Neuronal stem cell (in vitro differentiated cells): ENCODE measurements around the gene PTGES.

Experiments used
- DNase-seq: peaks from one replicate; pipeline ENCODE4 v3.0.0-alpha.2; 2013; ENCODE audit warnings: low spot score
- H2AFZ ChIP-seq: one replicate; pipeline ENCODE4 v1.6.1; 2013; ENCODE audit warnings: mild to moderate bottlenecking, low read length, inconsistent platforms
- H2AK5ac ChIP-seq: 2 replicates; pipeline ENCODE4 v1.6.1; 2013; ENCODE audit warnings: low read depth, mild to moderate bottlenecking, inconsistent platforms, low read length, moderate library complexity, mixed read lengths
- H2BK120ac ChIP-seq: 2 replicates; pipeline ENCODE4 v1.6.1; 2013; ENCODE audit warnings: low read depth, mild to moderate bottlenecking, inconsistent platforms, low read length, moderate library complexity, mixed read lengths
- H2BK12ac ChIP-seq: one replicate; pipeline ENCODE4 v1.6.1; 2013; ENCODE audit warnings: low read length, inconsistent platforms
- H2BK15ac ChIP-seq: 2 replicates; pipeline ENCODE4 v1.6.1; 2013; ENCODE audit warnings: mild to moderate bottlenecking, low read length, inconsistent platforms, mixed read lengths
- H2BK5ac ChIP-seq: one replicate; pipeline ENCODE4 v1.6.1; 2013; ENCODE audit warnings: inconsistent platforms, mild to moderate bottlenecking, low read length, moderate library complexity
- H3K14ac ChIP-seq: one replicate; pipeline ENCODE4 v1.6.1; 2013; ENCODE audit warnings: low read length, inconsistent platforms
- H3K18ac ChIP-seq: 2 replicates; pipeline ENCODE4 v1.6.1; 2013; ENCODE audit warnings: low read length, inconsistent platforms
- H3K23ac ChIP-seq: 2 replicates; pipeline ENCODE4 v1.6.1; 2013; ENCODE audit warnings: low read depth, mild to moderate bottlenecking, mixed read lengths, low read length, inconsistent platforms; ENCODE audit not compliant: poor library complexity
- H3K27ac ChIP-seq: replicated peaks from 3 replicates; pipeline ENCODE4 v1.5.1; 2013; ENCODE audit warnings: low read length, inconsistent platforms
- H3K27me3 ChIP-seq, 3 experiments: 2 replicates each; pipeline ENCODE4 v1.6.1; 2013; ENCODE audit warnings: low read length in 3 of 3, mild to moderate bottlenecking in 2 of 3, inconsistent platforms in 1 of 3, low read depth in 1 of 3, mixed read lengths in 1 of 3, moderate library complexity in 1 of 3; ENCODE audit not compliant: control insufficient read depth in 3 of 3, insufficient read depth in 3 of 3
- H3K36me3 ChIP-seq, 2 donors: replicated peaks in 1 of 2; 2 replicates each; pipeline ENCODE4 v1.6.1; 2013; ENCODE audit warnings: low read length in 2 of 2; ENCODE audit not compliant: control insufficient read depth in 2 of 2, insufficient read depth in 2 of 2
- H3K4ac ChIP-seq: 2 replicates; pipeline ENCODE4 v1.6.1; 2013; ENCODE audit warnings: inconsistent platforms, mild to moderate bottlenecking, low read length, moderate library complexity
- H3K4me1 ChIP-seq, 2 donors: 1 replicate in 1 of 2; 2 replicates in 1 of 2; pipeline ENCODE4 v1.6.1; 2013; ENCODE audit warnings: low read length in 2 of 2, low read depth in 1 of 2; ENCODE audit not compliant: control insufficient read depth in 2 of 2, insufficient read depth in 1 of 2
- H3K4me2 ChIP-seq: one replicate; pipeline ENCODE4 v1.6.1; 2013; ENCODE audit warnings: mild to moderate bottlenecking, low read length, inconsistent platforms; ENCODE audit not compliant: insufficient read depth, poor library complexity, severe bottlenecking
- H3K4me3 ChIP-seq, 2 donors: 2 replicates each; pipeline ENCODE4 v1.5.1; 2013; ENCODE audit warnings: low read length in 2 of 2, mild to moderate bottlenecking in 2 of 2, inconsistent platforms in 1 of 2, moderate library complexity in 1 of 2
- H3K79me1 ChIP-seq: one replicate; pipeline ENCODE4 v1.6.1; 2013; ENCODE audit warnings: low read depth, mild to moderate bottlenecking, inconsistent platforms, low read length, moderate library complexity
- H3K9ac ChIP-seq: one replicate; pipeline ENCODE4 v1.6.1; 2013; ENCODE audit warnings: mild to moderate bottlenecking, low read depth, low read length, inconsistent platforms; ENCODE audit not compliant: poor library complexity
- H3K9me3 ChIP-seq, 2 donors: replicated peaks in 1 of 2; 2 replicates each; pipeline versions ENCODE3 to v1.6.1; 2013; ENCODE audit warnings: low read length in 2 of 2, mild to moderate bottlenecking in 2 of 2, inconsistent platforms in 1 of 2, low read depth in 1 of 2, mixed read lengths in 1 of 2, moderate library complexity in 1 of 2; ENCODE audit not compliant: control insufficient read depth in 2 of 2, insufficient read depth in 1 of 2
- H4K8ac ChIP-seq: one replicate; pipeline ENCODE4 v1.6.1; 2013; ENCODE audit warnings: low read depth, mild to moderate bottlenecking, inconsistent platforms, low read length, moderate library complexity
- H4K91ac ChIP-seq: one replicate; pipeline ENCODE4 v1.6.1; 2013; ENCODE audit warnings: low read length, low read depth, mild to moderate bottlenecking, inconsistent platforms; ENCODE audit not compliant: poor library complexity
- WGBS, 2 donors: extraction: QIAGEN DNeasy Blood & Tissue Kit; methylation state at CpG; one replicate each; pipeline ENCODE4 v1.1.7; 2013; ENCODE audit warnings: missing lambda C conversion rate in 2 of 2, mixed read lengths in 1 of 2; ENCODE audit not compliant: insufficient read length in 2 of 2, insufficient replicate concordance in 1 of 2; ENCODE audit errors: extremely low coverage in 2 of 2; 5-methylcytosine and 5-hydroxymethylcytosine counted together

PTGES gene

DNA sequence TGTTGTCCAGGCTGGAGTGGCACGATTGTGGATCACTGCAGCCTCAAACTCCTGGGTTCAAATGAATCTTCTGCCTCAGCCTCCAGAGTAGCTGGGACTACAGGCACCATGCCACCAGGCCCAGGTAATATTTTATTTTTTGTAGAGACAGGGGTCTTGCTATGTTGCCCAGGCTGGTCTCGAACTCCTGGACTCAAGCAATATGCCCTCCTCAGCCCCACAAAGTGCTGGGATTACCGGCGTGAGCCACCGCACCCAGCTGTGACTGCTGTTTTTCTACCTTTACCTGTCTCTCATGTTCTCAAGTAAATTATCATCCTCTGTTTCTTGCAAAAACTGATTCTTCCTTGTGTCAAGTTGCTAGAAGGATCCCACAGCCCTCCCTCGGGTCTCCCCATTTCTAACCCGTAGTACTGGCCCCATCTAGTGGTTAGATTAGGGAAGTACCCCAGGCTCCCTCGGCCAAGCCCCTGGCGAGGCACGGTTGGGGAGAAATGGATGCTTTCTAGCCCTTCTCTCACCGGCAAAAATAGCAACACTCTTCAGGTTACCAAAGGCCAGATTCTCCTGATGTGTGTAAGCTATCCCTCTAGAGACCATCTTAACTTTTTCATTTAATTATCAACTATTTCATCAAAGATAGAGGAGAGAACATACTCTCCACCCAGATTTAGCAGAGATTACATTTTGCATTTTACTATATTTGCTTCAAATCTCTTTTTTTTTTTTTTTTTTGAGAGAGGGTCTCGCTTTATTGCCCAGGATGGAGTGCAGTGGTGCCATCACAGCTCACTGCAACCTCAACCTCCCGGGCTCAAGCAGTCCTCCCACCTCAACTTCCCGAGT is 30.9 kb upstream of the PTGES start:
- H3K27me3 ChIP-seq, result peaks cover 0 to 21% (median 1%) of the 10 kb centered on the region in 3 experiments
- H3K4me3 ChIP-seq, result no peak overlapping the region
- no peaks in the 10 kb centered on the region for H3K4me1 ChIP-seq
- no peak overlapping the region for H2BK12ac ChIP-seq
- H4K91ac ChIP-seq, result no peak overlapping the region
- H2AK5ac ChIP-seq, result no peak overlapping the region
- no peak overlapping the region for H4K8ac ChIP-seq
- H3K36me3 ChIP-seq, result no peaks in the 10 kb centered on the region
- no peak overlapping the region for H3K14ac ChIP-seq
- H3K4me2 ChIP-seq, result no peak overlapping the region
- H2BK5ac ChIP-seq, result no peak overlapping the region
- DNase-seq, result peak; percentile 71
- no peak overlapping the region for H3K9ac ChIP-seq
- no CpG with 5 or more reads among the region's 14 CpGs for WGBS, 2 donors
- H3K18ac ChIP-seq, result no peak overlapping the region
- H3K79me1 ChIP-seq, result no peaks in the 10 kb centered on the region
- no peak overlapping the region for H3K23ac ChIP-seq
- no peak overlapping the region for H2AFZ ChIP-seq
- no peak overlapping the region for H2BK15ac ChIP-seq
- no peak overlapping the region for H2BK120ac ChIP-seq
- H3K4ac ChIP-seq, result no peak overlapping the region
- H3K27ac ChIP-seq, result no peak overlapping the region
- no peaks in the 10 kb centered on the region for H3K9me3 ChIP-seq

DNA sequence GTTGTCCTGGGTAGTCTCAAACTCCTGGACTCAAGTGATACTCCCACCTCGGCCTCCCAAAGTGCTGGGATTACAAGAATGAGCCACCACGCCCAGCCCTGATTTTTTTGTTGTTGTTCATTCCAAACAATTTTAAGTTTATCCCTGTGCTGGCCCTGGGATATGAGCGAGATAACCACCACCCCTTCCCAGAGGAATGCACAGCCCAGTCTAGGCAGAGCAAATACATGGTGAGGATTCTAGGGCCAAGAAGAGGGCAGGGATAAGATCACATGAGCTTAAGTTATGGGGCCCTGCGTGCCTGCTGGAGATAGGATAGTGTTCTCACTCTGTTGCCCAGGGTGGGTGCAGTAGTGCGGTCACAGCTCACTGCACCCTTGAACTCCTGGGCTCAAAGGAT is 29.1 kb upstream of the PTGES start:
- Histone ChIP-seq H3K4me1 (peaks cover 5% of the 10 kb centered on the region in 2 donors), H2AFZ (no peak overlapping the region), H4K91ac (no peak overlapping the region), H3K4me3 (no peak overlapping the region), H4K8ac (no peak overlapping the region), H3K36me3 (no peaks in the 10 kb centered on the region), H2BK5ac (no peak overlapping the region), H3K23ac (no peak overlapping the region), H3K27me3 (peaks cover 0 to 14% (median 1%) of the 10 kb centered on the region in 3 experiments), H2AK5ac (no peak overlapping the region), H2BK120ac (no peak overlapping the region), H3K4ac (peak overlapping the region; percentile 37), H3K27ac (no peak overlapping the region), H3K79me1 (no peaks in the 10 kb centered on the region), H2BK15ac (no peak overlapping the region), H3K14ac (no peak overlapping the region), H3K9ac (no peak overlapping the region), H3K4me2 (no peak overlapping the region), H3K9me3 (no peaks in the 10 kb centered on the region), H3K18ac (no peak overlapping the region), H2BK12ac (no peak overlapping the region)
- DNase-seq, result no peak
- no CpG with 5 or more reads among the region's 5 CpGs for WGBS, 2 donors

DNA sequence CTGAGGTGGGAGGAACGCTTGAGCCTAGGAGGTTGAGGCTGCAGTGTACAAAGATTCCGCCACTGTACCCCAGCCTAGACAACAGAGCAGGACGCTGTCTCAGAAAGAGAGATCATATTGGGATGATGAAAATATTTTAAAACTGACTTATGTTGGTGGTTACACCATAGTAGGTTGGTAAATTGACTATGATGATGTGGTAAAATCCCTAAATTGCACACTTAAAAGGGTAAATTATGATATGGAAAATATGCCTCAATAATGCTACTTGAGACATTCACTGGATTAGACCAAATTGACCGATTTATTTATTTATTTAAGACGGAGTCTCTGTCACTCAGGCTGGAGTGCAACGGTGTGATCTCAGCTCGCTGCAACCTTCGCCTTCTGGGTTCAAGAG is 28.3 kb upstream of the PTGES start:
- no peak overlapping the region for H3K14ac ChIP-seq
- H3K79me1 ChIP-seq, result no peaks in the 10 kb centered on the region
- peaks cover 5 to 7% of the 10 kb centered on the region in 2 donors for H3K4me1 ChIP-seq
- H3K36me3 ChIP-seq, result no peaks in the 10 kb centered on the region
- no peak overlapping the region for H2AFZ ChIP-seq
- no peak overlapping the region for H3K18ac ChIP-seq
- no peak overlapping the region for H2AK5ac ChIP-seq
- H4K91ac ChIP-seq, result no peak overlapping the region
- H3K23ac ChIP-seq, result no peak overlapping the region
- peaks cover 0 to 9% (median 1%) of the 10 kb centered on the region in 3 experiments for H3K27me3 ChIP-seq
- WGBS, 2 donors, result no CpG with 5 or more reads among the region's 8 CpGs
- H3K9me3 ChIP-seq, result no peaks in the 10 kb centered on the region
- no peak overlapping the region for H3K27ac ChIP-seq
- H3K9ac ChIP-seq, result no peak overlapping the region
- H2BK12ac ChIP-seq, result no peak overlapping the region
- DNase-seq, result no peak
- H4K8ac ChIP-seq, result no peak overlapping the region
- no peak overlapping the region for H3K4me2 ChIP-seq
- no peak overlapping the region for H3K4ac ChIP-seq
- no peak overlapping the region for H2BK5ac ChIP-seq
- H3K4me3 ChIP-seq, result no peak overlapping the region
- H2BK15ac ChIP-seq, result no peak overlapping the region
- H2BK120ac ChIP-seq, result no peak overlapping the region

DNA sequence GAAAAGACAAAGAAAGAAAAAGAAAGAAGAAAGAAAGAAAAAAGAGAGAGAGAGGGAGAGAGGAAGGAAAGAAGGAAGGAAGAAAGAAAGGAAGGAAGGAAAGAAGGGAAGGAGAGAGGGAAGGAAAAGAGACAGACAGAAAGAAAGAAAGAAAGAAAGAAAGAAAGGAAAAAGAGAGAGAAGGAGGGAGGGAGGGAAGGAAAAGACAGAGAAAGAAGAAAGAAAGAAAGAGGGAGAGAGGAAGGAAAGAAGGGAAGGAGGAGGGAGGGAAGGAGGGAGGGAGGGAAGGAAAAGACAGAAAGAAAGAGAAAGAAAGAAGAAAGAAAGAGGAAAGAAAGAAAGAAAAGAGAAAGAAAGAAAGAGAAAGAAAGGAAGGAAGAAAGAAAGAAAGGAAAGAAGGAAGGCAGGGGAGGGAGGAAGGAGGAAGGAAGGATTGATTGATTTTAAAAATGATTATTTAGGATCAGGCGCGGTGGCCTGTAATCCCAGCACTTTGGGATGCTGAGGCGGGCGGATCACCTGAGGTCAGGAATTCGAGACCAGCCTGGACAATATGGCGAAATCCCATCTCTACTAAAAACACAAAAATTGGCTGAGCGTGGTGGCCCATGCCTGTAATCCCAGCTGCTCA is 26.8 kb upstream of the PTGES start:
- DNase-seq, result no peak
- no peak overlapping the region for H4K8ac ChIP-seq
- no peak overlapping the region for H4K91ac ChIP-seq
- no peak overlapping the region for H3K4me2 ChIP-seq
- no peaks in the 10 kb centered on the region for H3K79me1 ChIP-seq
- no peak overlapping the region for H2AK5ac ChIP-seq
- H3K18ac ChIP-seq, result no peak overlapping the region
- no CpG with 5 or more reads among the region's 7 CpGs for WGBS, 2 donors
- no peak overlapping the region for H2AFZ ChIP-seq
- no peak overlapping the region for H3K23ac ChIP-seq
- no peak overlapping the region for H3K4me3 ChIP-seq
- no peak overlapping the region for H3K4ac ChIP-seq
- H3K4me1 ChIP-seq, result peaks cover 5 to 7% of the 10 kb centered on the region in 2 donors
- no peak overlapping the region for H2BK12ac ChIP-seq
- no peaks in the 10 kb centered on the region for H3K9me3 ChIP-seq
- no peak overlapping the region for H3K14ac ChIP-seq
- no peak overlapping the region for H2BK15ac ChIP-seq
- no peak overlapping the region for H3K27ac ChIP-seq
- no peak overlapping the region for H2BK120ac ChIP-seq
- H3K27me3 ChIP-seq, result no peaks in the 10 kb centered on the region
- no peak overlapping the region for H2BK5ac ChIP-seq
- H3K36me3 ChIP-seq, result no peaks in the 10 kb centered on the region
- H3K9ac ChIP-seq, result no peak overlapping the region
